Motor neuron (in vitro differentiated cells): Measurements from ENCODE around the gene RLF. TPM values are rescaled to one million over a fixed set of nuclear protein-coding genes. Genes with fewer than 3 reads are reported as not detected.

Experiments
- ATAC-seq, 8 experiments: fragments of 200-7000 bp; cut with Tn5 transposase; replicated peaks in 6 of 8; 2 replicates each; pipeline ENCODE4 v1.8.0; 2021; ENCODE audit warnings: mild to moderate bottlenecking in 8 of 8, moderate library complexity in 8 of 8
- H3K27ac ChIP-seq, 2 donors: fragments of 250-450 bp; sonication (Bioruptor Pico); 2 replicates each; pipeline ENCODE4 v1.9.0; 2021; ENCODE audit warnings: antibody characterized with exemption in 2 of 2, mild to moderate bottlenecking in 2 of 2, moderate library complexity in 1 of 2
- H3K4me1 ChIP-seq, 2 donors: fragments of 250-450 bp; sonication (Bioruptor Pico); replicated peaks in 1 of 2; 2 replicates each; pipeline ENCODE4 v1.6.1; 2021; ENCODE audit warnings: antibody characterized with exemption in 2 of 2, mild to moderate bottlenecking in 2 of 2, moderate library complexity in 1 of 2
- H3K4me3 ChIP-seq, 5 donors: fragments of 250-450 bp; sonication (Bioruptor Pico); 2 replicates each; pipeline ENCODE4 v1.9.0; 2021; ENCODE audit warnings: antibody characterized with exemption in 5 of 5, mild to moderate bottlenecking in 5 of 5, moderate library complexity in 4 of 5
- WGBS, 10 experiments: fragments of 450-650 bp; shearing (Covaris generic); methylation state at CpG; one replicate each; pipeline ENCODE4 v1.0.0; 2022; 5-methylcytosine and 5-hydroxymethylcytosine counted together
- in situ Hi-C, 9 experiments: fragments of 400-800 bp; cut with MboI; loops; one replicate each; pipeline ENCODE4 v1.15.0; 2021; ENCODE audit warnings: low sequenced_read_pairs in 9 of 9, low pct_unique_long_range_greater_than_20kb in 2 of 9; ENCODE audit not compliant: unreplicated experiment in 9 of 9
- total RNA-seq, 8 experiments: library from RNA; unstranded; fragments of 300-600 nt; gene quantifications; 2 replicates each; pipeline versions ENCODE4 v1.2.3 to v1.2.4, GENCODE V29; 2022

RLF gene
- total RNA-seq, 8 experiments from 2014 or later, result 8.8 to 61.1 (median 31.2) TPM

DNA sequence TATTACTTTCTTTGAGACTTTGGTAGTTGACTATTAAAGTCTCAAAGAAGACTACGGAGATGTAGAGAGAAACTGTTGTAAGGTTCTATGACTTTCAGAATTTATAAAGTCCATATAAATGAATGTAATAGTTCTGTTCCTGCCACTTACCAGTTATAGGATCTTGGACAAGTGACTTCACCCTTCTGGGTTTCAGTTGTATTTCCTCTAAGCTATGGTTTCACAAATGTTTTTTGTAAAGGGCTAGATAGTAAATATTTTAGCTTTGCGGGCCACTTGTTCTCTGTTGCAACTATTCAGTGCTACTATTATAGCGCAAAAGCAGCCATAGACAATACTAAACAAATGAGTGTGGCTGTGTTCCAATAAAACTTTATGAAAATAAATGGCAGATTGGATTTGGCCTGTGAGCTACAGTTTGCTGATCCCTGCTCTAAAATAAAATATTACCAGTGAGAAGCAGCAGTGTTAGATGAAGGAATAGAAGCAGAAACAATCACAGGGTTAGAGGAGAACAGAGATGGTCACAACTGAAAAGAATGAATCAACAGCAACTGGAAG lies 111.5 kb downstream of the RLF start:
- ATAC-seq, result no peak
- 97 to 100% (median 100%) methylated on average over 1 to 3 of the region's 3 CpGs; no CpG with 5 or more reads in 1 of the 10 experiments for WGBS, 10 experiments

DNA sequence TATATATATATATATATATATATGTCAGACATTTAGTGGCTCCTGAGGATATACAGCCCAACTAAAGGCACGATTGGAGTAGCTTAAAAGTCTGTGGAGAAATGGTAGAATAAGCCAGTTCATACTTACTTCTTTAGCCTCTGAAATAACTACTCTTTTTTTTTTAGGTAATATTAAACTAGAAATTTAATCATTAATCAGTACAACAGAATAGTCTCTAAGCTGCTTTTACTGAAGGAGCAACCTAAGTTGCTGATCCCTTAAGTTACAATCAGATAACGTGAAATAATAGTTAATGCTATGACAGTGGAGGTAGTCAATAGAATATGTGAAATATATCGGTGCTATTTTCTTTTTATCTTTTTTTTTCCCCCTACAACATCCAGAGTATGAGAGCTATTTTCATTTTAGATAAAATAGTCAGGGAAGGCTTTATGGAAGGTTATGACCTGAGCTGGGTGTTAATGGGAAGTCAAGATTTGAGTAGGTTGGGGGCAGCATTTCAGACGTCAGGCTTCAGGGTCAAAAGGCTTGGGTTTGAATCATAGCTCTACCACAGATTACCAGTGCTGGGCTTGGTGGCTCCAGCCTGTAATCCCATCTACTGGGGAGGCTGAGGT lies 112.5 kb downstream of the RLF start:
- Histone ChIP-seq H3K4me3 (no peak overlapping the region), H3K27ac (no peak overlapping the region), H3K4me1 (no peaks in the 10 kb centered on the region)
- no peak for ATAC-seq
- in situ Hi-C loops, result no loop called here
- WGBS, 10 experiments, result 80 to 100% (median 90%) methylated on average over 1 to 4 of the region's 4 CpGs; no CpG with 5 or more reads in 1 of the 10 experiments

More for the DNA sequence above, 111.5 kb downstream of the RLF start:
- in situ Hi-C loops, result no loop called here
- H3K4me1 ChIP-seq, result no peaks in the 10 kb centered on the region
- no peak overlapping the region for H3K27ac ChIP-seq
- H3K4me3 ChIP-seq, result no peak overlapping the region

DNA sequence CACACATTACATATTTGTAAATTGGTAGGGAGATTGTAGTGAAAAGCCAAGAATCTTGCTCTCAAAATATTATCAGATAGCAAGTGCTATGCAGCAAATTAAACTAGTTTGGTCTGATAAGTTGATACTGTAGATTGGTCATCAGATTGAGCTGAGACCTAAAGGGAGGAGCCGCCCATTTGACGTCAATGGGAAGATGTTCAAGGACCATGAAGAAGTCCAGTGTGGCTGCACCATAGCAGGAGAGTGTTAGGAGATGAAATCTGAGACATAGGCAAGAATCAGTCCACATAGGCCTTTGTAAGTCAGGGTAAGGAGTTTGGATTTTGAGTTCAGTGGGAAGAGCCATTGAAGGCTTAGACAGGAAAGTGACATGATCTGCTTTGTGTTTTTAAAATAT lies 113.1 kb downstream of the RLF start:
- no peak overlapping the region for H3K27ac ChIP-seq
- in situ Hi-C loops, result no loop called here
- no peaks in the 10 kb centered on the region for H3K4me1 ChIP-seq
- 83 to 100% (median 100%) methylated on average over 1 to 2 of the region's 2 CpGs; no CpG with 5 or more reads in 2 of the 10 experiments for WGBS, 10 experiments
- no peak overlapping the region for H3K4me3 ChIP-seq
- ATAC-seq, result no peak

DNA sequence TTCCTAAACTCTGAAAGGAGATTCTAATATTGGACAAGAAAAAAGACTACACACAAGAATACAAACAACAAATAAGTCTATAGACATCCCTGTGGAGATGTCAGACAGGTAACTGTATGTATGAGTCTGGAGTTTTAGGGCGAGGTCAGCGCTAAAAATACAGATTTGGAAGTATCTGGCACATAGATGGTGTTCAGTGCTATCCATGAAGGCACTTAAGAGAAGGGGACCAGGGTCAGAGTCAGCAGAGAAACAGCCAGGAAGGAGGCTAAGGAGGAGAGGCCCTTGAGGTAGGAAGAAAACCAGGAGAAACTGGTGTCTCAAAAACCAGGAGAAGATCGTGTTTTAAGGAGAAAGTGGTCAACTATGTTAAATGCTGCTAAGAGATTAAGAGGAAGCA lies 114.9 kb downstream of the RLF start:
- no peaks in the 10 kb centered on the region for H3K4me1 ChIP-seq
- in situ Hi-C loops, result no loop called here
- ATAC-seq, result no peak
- H3K27ac ChIP-seq, result no peak overlapping the region
- no peak overlapping the region for H3K4me3 ChIP-seq
- 92 to 100% (median 96%) methylated on average over 1 to 3 of the region's 3 CpGs; no CpG with 5 or more reads in 1 of the 10 experiments for WGBS, 10 experiments

DNA sequence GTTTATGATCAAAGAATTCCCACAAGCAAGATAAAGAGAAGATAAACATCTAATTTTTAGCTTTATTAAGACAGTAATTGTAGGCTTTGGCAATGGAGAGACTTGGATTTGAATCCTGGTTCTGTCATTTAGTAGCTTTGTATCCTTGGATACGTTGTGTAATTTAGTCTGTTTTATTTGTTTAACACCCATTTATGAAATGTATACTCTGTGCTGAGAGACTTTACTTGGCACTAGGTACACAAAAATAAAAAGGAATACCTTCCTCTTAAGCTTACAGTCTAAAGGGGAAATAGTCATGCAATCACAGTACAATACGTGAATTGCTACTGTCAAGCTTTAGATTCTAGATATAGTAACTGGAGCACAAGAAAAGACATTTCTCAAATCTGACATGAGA lies 120.7 kb downstream of the RLF start:
- in situ Hi-C loops, result no loop called here
- no peak overlapping the region for H3K4me3 ChIP-seq
- no peaks in the 10 kb centered on the region for H3K4me1 ChIP-seq
- 29 to 100% (median 95%) methylated on average over 1 to 2 of the region's 2 CpGs for WGBS, 10 experiments
- ATAC-seq, result peak in 1 of 8 experiments; percentile 64
- no peak overlapping the region for H3K27ac ChIP-seq

Other genes with a start within 250 kb of the RLF start
- gene MFSD2A, start 206.2 kb upstream of the RLF start, total RNA-seq, result 10 to 100 TPM in 5 of 8 experiments, 1 to 10 TPM in 3; 2.4 to 48.6 (median 25.8) TPM
- 100 to 1,000 TPM; 120 to 220 (median 158) TPM for gene CAP1, start 120.7 kb upstream of the RLF start, total RNA-seq
- gene PPT1, start 64.1 kb upstream of the RLF start, total RNA-seq, result 100 to 1,000 TPM in 2 of 8 experiments, 10 to 100 TPM in 6; 46.3 to 106 (median 65.8) TPM
- gene TMCO2, start 86.5 kb downstream of the RLF start, total RNA-seq, result under 1 TPM in 1 of 8 experiments, not detected in 7; 0.33 TPM
- gene ZMPSTE24, start 96.8 kb downstream of the RLF start, total RNA-seq, result 10 to 100 TPM; 20.6 to 58.0 (median 40.7) TPM
- gene COL9A2, start 155.9 kb downstream of the RLF start, total RNA-seq, result 1 to 10 TPM in 7 of 8 experiments, under 1 TPM in 1; 0.87 to 7.1 (median 1.6) TPM
- gene SMAP2, start 212.3 kb downstream of the RLF start, total RNA-seq, result 10 to 100 TPM in 7 of 8 experiments, 1 to 10 TPM in 1; 9.6 to 60.9 (median 35.6) TPM